Peyer's patch (tissue), 4 donors: ENCODE data around the gene ARHGEF4.

Experiments
- POLR2A ChIP-seq, 2 donors: fragments of 450-650 bp; IDR thresholded peaks; one replicate each; pipeline ENCODE4 v1.5.1; 2017; ENCODE audit warnings: antibody characterized with exemption in 2 of 2, mild to moderate bottlenecking in 2 of 2, moderate library complexity in 2 of 2
- TF ChIP-seq, protein P1 (sequence below), 6 experiments: fragments of 450-650 bp in 4 of 6; fragments of 200-600 bp in 2 of 6; sonication (generic) in 1 of 6; IDR thresholded peaks; one replicate each; pipeline ENCODE4 v1.5.1; 2017 to 2019; ENCODE audit warnings: antibody characterized with exemption in 6 of 6, mild to moderate bottlenecking in 3 of 6, moderate library complexity in 1 of 6

- TF ChIP-seq, protein P1, sequence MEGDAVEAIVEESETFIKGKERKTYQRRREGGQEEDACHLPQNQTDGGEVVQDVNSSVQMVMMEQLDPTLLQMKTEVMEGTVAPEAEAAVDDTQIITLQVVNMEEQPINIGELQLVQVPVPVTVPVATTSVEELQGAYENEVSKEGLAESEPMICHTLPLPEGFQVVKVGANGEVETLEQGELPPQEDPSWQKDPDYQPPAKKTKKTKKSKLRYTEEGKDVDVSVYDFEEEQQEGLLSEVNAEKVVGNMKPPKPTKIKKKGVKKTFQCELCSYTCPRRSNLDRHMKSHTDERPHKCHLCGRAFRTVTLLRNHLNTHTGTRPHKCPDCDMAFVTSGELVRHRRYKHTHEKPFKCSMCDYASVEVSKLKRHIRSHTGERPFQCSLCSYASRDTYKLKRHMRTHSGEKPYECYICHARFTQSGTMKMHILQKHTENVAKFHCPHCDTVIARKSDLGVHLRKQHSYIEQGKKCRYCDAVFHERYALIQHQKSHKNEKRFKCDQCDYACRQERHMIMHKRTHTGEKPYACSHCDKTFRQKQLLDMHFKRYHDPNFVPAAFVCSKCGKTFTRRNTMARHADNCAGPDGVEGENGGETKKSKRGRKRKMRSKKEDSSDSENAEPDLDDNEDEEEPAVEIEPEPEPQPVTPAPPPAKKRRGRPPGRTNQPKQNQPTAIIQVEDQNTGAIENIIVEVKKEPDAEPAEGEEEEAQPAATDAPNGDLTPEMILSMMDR (IDR thresholded peaks at IDR 0.05), result no peak
- no peak for TF ChIP-seq POLR2A (IDR thresholded peaks at IDR 0.05)
Observed at GRCh38 chr2:131040661-131041401, 204.1 kb downstream of the ARHGEF4 start.
